ENCODE measurements around the gene MSI2. TPM values are rescaled to one million over a fixed set of nuclear protein-coding genes. Genes with fewer than 3 reads are reported as not detected.
A peak's percentile ranks its signal among the peaks of the same experiment; 100 is the strongest.

Gene MSI2
- total RNA-seq, 1 donor: 12.6 TPM

DNA sequence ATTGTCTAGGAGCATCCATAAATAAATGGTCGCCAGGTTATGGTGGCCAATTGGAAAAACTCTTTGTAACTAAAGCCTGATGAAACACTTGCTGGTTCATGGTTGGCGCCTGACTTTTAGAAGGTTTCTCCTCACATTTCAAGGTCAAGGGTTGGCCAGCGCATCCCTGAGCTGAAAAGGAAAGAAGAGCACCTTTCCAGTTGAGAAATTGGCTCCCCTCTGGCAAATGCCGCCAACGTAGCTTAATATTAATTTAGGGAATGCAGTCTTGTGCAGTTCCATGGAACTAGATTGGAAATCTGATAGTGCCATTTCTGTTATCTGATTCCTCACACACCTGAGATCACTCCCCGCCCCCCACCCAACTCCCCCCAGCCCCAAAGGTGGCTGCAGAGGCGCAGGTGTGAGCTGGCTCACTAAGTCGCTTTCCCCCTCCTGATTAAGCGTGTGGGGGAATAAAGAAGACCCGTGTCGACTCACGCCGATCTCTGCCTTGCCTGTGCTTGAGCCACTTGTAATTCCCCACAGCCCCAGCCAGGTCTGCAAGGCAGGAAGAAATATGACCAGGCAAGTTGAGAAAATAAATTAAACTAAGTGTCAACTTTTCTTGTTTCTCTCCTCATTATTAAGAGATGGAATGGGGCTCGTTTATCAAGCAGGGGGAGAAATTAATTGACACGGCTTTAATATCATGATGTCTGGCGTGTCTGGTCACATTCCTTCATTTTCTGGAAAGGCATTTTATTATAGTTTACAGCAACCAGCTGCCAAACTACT lies 331.1 kb downstream of the MSI2 start:
- TF ChIP-seq, protein P1, sequence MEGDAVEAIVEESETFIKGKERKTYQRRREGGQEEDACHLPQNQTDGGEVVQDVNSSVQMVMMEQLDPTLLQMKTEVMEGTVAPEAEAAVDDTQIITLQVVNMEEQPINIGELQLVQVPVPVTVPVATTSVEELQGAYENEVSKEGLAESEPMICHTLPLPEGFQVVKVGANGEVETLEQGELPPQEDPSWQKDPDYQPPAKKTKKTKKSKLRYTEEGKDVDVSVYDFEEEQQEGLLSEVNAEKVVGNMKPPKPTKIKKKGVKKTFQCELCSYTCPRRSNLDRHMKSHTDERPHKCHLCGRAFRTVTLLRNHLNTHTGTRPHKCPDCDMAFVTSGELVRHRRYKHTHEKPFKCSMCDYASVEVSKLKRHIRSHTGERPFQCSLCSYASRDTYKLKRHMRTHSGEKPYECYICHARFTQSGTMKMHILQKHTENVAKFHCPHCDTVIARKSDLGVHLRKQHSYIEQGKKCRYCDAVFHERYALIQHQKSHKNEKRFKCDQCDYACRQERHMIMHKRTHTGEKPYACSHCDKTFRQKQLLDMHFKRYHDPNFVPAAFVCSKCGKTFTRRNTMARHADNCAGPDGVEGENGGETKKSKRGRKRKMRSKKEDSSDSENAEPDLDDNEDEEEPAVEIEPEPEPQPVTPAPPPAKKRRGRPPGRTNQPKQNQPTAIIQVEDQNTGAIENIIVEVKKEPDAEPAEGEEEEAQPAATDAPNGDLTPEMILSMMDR (IDR thresholded peaks at IDR 0.05; ENCODE audit: insufficient read depth, low read length): no peak
- no peak for DNase-seq (ENCODE audit: low read depth)
- H3K4me3 ChIP-seq (ENCODE audit: low read depth, low read length): no peak overlapping the region

DNA sequence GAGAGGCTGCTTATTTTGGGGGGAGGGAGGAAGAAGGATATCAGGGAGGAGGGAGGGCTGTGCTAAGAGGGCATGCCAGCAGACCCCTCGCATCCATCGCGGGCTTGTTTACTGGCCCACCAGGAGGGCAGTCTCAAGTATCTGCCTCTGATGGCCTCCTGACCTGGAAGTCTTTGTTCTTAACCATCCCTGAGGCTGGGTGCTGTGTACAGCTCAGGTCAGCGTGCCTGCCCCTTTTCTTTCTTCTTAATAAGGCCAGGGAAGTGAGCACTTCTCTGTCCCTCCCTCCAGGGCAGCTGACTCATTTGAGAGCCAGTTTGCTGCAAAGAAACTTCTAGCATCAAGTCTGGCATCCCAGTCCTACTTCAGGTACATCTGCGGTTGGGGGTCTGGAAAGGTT lies 331.8 kb downstream of the MSI2 start:
- TF ChIP-seq, protein P1 (IDR thresholded peaks at IDR 0.05; ENCODE audit: insufficient read depth, low read length): no peak
- no peak for DNase-seq (ENCODE audit: low read depth)
- no peak overlapping the region for H3K4me3 ChIP-seq (ENCODE audit: low read depth, low read length)

DNA sequence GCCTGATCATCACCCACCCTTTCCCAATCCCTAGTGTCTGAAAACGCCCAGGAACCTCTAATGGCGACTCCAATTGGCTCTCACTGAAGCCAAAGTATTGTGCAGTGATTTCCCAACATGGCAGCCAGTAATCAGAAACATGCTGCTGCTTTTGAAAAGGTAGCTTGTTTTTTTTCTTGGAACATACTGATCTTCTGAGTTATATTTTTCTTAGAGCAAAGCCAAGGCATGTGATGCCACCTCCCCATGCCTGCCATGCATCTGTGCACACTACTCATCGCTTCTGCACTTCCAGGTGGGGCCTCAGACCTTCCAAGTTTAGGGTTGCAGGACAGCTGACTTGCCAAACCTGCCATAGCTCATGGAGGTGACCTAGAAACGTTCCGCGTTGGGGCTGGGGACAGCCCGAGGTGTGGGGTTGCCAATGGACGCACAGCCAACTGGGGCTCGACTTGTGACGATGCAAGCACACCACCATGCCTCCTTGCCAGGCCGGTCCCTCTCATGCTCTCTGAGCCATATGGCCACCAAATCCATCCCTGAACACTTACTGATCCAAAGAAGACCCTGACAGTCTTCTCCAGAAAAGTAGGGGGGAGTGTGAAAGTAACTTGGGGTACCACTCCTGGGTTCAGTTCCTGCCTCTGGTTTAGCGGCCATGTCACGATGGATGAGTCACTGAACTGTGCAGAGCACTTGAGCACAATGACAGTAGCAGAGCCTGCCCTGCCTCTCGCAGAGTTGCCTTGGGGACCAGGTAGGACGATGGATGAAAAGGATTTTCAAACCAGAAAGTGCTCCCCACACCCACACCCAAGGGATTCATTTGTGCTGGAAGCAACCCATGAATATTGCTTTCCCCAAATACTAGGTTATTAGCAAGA lies 333.1 kb downstream of the MSI2 start:
- TF ChIP-seq, protein P1 (IDR thresholded peaks at IDR 0.05; ENCODE audit: insufficient read depth, low read length): no peak
- DNase-seq (ENCODE audit: low read depth): peak; percentile 30
- H3K4me3 ChIP-seq (ENCODE audit: low read depth, low read length): no peak overlapping the region

DNA sequence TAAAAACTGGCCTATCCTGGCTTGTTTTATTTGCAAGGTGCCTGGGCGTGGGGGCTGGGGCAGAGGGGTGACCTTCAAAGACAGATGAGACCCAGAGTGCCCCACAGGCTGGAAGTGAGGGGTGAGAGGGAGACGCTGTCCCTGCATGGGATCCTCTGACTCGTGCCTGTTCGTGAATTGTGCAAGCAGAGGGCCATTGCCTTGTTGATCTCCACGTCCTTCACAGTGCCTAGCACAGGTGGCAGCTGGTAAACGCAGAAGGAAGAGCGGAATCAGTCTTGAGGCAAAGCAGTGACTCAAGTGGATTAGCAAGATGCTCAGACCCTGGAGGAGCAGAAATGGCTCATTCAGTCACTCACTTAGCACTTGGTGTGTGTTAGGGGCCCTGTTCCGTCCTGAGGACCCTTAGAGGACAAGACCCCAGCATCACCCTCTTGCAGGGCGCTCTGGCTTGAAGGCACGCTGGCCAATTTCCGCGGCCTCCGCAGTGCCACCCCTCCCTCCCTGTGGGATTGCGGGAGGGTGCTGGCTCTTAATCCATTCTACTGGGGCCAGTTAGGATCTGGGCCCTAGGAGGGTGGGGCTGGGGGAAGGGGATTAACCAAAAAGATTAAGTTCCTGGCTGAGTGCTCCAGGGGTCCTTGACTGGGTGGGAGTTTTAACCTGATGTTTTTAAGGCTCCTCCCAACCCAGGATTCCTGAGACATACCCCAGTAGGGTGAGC lies 337.6 kb downstream of the MSI2 start:
- TF ChIP-seq, protein P1 (IDR thresholded peaks at IDR 0.05; ENCODE audit: insufficient read depth, low read length): no peak

DNA sequence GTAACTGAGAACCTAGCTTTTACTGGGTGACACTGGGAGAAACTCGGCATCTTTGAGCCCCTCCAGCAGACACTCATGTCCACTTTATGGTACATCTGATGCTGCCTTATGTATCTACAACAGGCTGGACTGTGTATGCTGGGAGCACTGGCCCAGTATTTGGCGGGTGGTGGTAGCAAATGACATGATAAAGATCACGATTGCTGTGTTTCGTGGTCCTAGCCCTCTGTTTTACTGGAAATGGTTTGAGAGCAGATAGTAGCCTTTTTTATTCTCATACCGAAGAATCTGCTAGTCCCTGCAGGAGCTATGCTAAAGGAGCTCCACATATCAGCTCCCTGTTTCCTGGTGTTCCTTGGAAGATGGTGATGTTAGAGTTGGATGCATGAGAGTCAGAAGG lies 338.4 kb downstream of the MSI2 start:
- DNase-seq (ENCODE audit: low read depth): no peak
- H3K4me3 ChIP-seq (ENCODE audit: low read depth, low read length): no peak overlapping the region
- TF ChIP-seq, protein P1 (IDR thresholded peaks at IDR 0.05; ENCODE audit: insufficient read depth, low read length): no peak

More for the DNA sequence above, 337.6 kb downstream of the MSI2 start:
- no peak overlapping the region for H3K4me3 ChIP-seq (ENCODE audit: low read depth, low read length)
- no peak for DNase-seq (ENCODE audit: low read depth)

DNA sequence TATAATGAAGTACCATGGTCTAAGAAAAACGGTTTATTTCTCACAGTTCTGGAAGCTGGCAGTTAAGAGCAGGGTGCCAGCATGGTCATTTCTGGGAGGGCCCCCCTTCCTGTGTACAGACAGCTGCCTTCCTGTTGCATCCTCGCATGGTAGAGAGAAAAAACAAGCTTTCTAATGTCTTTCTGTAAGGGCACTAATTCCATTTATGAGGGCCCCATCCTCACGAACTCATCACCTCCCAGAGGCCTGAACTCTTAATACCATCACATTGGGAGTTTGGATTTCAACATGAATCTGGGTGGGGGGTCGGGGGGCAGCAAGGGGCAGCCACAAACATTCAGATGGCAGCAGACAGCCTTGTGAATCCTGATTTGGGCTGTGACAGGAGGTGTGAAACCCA lies 339.1 kb downstream of the MSI2 start:
- no peak overlapping the region for H3K4me3 ChIP-seq (ENCODE audit: low read depth, low read length)
- TF ChIP-seq, protein P1 (IDR thresholded peaks at IDR 0.05; ENCODE audit: insufficient read depth, low read length): no peak
- no peak for DNase-seq (ENCODE audit: low read depth)

Measured in fibroblast of the aortic adventitia (primary cell).